Measurements from ENCODE around the gene KRTAP9-9.
"Not testable (repeated sequence)": the region's sequence is repeated elsewhere in the genome, so short reads cannot be mapped to it uniquely, and the experiment has no call there.

The KRTAP9-9 gene

DNA sequence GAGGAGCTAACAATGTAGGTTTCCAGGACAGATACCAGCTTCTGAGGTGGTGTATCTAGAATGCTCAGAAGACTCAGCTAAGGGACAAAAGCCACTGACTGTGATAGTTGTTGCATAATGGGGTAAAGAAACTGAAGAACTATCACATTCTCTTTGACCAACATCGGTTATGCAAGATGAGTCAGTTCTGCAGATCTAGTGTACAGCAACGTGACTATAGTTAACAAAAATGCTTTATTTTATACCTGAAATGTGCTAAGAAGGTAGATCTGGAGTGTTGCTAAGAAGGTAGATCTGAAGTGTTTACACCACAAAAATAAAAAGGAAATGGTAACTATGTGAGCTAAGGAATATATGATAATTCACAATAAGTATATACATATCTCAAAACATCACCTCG, 12.5 kb downstream of the KRTAP9-9 start:
- no peak for TF ChIP-seq SUZ12 (IDR thresholded peaks at IDR 0.05)
- no peak for TF ChIP-seq CTBP1 (IDR thresholded peaks at IDR 0.05; ENCODE audit: borderline replicate concordance)
- no peak for TF ChIP-seq FOXK2 (IDR thresholded peaks at IDR 0.05)
- no peak for TF ChIP-seq ELF4 (IDR thresholded peaks at IDR 0.05)
- TF ChIP-seq L3MBTL2 (conservative IDR thresholded peaks at IDR 0.05) = no peak
- TF ChIP-seq, protein P1, sequence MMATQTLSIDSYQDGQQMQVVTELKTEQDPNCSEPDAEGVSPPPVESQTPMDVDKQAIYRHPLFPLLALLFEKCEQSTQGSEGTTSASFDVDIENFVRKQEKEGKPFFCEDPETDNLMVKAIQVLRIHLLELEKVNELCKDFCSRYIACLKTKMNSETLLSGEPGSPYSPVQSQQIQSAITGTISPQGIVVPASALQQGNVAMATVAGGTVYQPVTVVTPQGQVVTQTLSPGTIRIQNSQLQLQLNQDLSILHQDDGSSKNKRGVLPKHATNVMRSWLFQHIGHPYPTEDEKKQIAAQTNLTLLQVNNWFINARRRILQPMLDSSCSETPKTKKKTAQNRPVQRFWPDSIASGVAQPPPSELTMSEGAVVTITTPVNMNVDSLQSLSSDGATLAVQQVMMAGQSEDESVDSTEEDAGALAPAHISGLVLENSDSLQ (IDR thresholded peaks at IDR 0.05) = no peak
- no peak for TF ChIP-seq FOXA1 (IDR thresholded peaks at IDR 0.05)
- TF ChIP-seq BHLHE40 (IDR thresholded peaks at IDR 0.05; ENCODE audit: borderline replicate concordance) = no peak
- no peak for TF ChIP-seq ZNF384 (IDR thresholded peaks at IDR 0.05)
- no peak for TF ChIP-seq FOXM1 (IDR thresholded peaks at IDR 0.05; ENCODE audit: borderline replicate concordance)
- TF ChIP-seq TARDBP (IDR thresholded peaks at IDR 0.05) = no peak
- TF ChIP-seq LEF1 (IDR thresholded peaks at IDR 0.05; ENCODE audit: borderline replicate concordance) = no peak
- no peak for TF ChIP-seq ARNT (IDR thresholded peaks at IDR 0.05)
- TF ChIP-seq HDGF (IDR thresholded peaks at IDR 0.05; ENCODE audit: borderline replicate concordance) = no peak
- TF ChIP-seq SP1 (IDR thresholded peaks at IDR 0.05) = no peak
- no peak for TF ChIP-seq NFRKB (IDR thresholded peaks at IDR 0.05)
- ChIA-PET CTCF (no interaction called here), POLR2A (no interaction called here)
- no peak for DNase-seq (ENCODE audit: extremely low spot score)

DNA sequence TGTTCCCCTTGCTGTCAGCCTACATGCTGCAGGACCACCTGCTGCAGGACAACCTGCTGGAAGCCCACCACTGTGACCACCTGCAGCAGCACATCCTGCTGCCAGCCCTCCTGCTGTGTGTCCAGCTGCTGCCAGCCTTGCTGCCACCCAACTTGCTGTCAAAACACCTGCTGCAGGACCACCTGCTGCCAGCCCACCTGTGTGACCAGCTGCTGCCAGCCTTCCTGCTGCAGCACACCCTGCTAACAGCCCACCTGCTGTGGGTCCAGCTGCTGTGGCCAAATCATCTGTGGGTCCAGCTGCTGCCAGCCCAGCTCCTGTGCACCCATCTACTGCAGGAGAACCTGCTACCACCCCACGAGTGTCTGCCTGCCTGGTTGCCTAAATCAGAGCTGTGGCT, 16.1 kb downstream of the KRTAP9-9 start:
- CTCF ChIA-PET; DNase-seq (ENCODE audit: extremely low spot score); POLR2A ChIA-PET: not testable (repeated sequence)

DNA sequence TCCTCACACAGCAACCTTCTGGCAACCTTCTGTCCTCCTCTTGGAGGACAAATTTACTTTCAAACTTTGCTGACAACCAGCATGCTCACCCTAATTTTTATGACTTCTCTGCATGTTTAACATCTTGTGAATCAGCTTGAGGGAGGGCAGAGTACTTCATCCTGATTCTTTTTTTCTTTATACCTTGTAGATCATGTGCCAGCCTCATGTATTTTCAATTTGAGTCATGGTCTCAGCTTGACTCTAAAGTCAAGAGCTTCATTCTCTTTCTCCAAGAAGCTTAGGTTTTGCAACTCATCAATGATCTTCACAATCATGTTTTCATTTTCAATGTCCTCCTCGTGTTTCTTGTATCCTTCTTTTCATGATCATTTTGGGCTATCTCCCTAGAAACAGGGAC, 16.7 kb downstream of the KRTAP9-9 start:
- no peak for DNase-seq (ENCODE audit: extremely low spot score)
- POLR2A ChIA-PET = no interaction called here
- CTCF ChIA-PET = no interaction called here
- TF ChIP-seq SUZ12 (IDR thresholded peaks at IDR 0.05) (no peak), FOXK2 (IDR thresholded peaks at IDR 0.05) (no peak), ZNF384 (IDR thresholded peaks at IDR 0.05) (no peak), BHLHE40 (IDR thresholded peaks at IDR 0.05; ENCODE audit: borderline replicate concordance) (no peak), FOXM1 (IDR thresholded peaks at IDR 0.05; ENCODE audit: borderline replicate concordance) (no peak), NFRKB (IDR thresholded peaks at IDR 0.05) (no peak), SP1 (IDR thresholded peaks at IDR 0.05) (no peak), LEF1 (IDR thresholded peaks at IDR 0.05; ENCODE audit: borderline replicate concordance) (no peak), TARDBP (IDR thresholded peaks at IDR 0.05) (no peak), CTBP1 (IDR thresholded peaks at IDR 0.05; ENCODE audit: borderline replicate concordance) (no peak), HDGF (IDR thresholded peaks at IDR 0.05; ENCODE audit: borderline replicate concordance) (no peak), ARNT (IDR thresholded peaks at IDR 0.05) (no peak), ELF4 (IDR thresholded peaks at IDR 0.05) (no peak), FOXA1 (IDR thresholded peaks at IDR 0.05) (no peak), L3MBTL2 (conservative IDR thresholded peaks at IDR 0.05) (no peak)
- TF ChIP-seq, protein P1 (IDR thresholded peaks at IDR 0.05) = no peak

DNA sequence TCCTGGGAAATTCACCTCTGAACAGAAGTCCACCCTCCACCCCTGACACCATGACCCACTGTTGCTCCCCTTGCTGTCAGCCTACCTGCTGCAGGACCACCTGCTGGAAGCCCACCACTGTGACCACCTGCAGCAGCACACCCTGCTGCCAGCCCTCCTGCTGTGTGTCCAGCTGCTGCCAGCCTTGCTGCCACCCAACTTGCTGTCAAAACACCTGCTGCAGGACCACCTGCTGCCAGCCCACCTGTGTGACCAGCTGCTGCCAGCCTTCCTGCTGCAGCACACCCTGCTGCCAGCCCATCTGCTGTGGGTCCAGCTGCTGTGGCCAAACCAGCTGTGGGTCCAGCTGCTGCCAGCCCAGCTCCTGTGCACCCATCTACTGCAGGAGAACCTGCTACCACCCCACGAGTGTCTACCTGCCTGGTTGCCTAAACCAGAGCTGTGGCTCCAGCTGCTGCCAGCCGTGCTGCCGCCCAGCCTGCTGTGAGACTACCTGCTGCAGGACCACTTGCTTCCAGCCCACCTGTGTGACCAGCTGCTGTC, 20.5 kb downstream of the KRTAP9-9 start, which contains the start of gene KRTAP9-7:
Gene KRTAP9-7 (plus strand): TSS at position 51 of the 543 bp plus-strand sequence. CDS start 0 bp downstream, at position 51.
- POLR2A ChIA-PET; DNase-seq (ENCODE audit: extremely low spot score); CTCF ChIA-PET: not testable (repeated sequence)

DNA sequence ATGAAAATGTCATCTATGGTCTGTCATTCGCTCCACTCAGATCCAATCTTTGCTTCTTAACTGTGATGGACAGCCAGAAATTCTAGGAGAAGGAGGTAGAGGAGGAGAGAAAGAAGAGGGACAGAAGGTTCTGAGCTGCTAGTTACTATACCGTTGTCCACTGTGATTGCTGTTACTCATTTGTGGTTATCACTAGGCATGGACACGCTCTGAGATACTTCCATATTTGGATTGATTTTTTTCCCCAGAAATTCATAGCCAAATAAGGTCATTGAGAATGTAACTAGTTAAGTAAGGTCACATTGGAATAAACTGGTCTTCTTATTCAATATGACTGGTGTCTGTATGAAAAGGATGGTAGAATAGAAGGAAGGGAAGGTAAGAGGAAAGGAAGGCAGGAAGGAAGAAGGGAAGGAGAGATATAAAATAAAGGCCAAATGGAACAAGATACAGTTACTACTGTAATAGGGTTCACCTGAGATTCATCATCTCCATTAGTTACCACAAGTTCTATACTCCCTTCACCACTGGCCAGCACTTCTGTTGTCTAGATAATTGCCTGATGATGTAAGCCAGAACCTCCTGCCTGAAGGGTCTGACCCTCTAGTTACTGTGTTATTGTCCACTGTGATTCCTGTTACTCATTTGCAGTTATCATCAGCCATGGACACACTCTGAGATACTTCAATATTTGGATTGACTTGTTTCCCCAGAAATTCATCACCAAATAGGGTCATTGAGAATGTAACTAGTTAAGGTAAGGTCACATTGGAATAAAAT, 23.2 kb downstream of the KRTAP9-9 start:
- no peak for DNase-seq (ENCODE audit: extremely low spot score)
- CTCF ChIA-PET = no interaction called here
- TF ChIP-seq NFRKB (IDR thresholded peaks at IDR 0.05) = no peak
- no peak for TF ChIP-seq TARDBP (IDR thresholded peaks at IDR 0.05)
- no peak for TF ChIP-seq ZNF384 (IDR thresholded peaks at IDR 0.05)
- no peak for TF ChIP-seq CTBP1 (IDR thresholded peaks at IDR 0.05; ENCODE audit: borderline replicate concordance)
- no peak for TF ChIP-seq ELF4 (IDR thresholded peaks at IDR 0.05)
- TF ChIP-seq ARNT (IDR thresholded peaks at IDR 0.05) = no peak
- no peak for TF ChIP-seq HDGF (IDR thresholded peaks at IDR 0.05; ENCODE audit: borderline replicate concordance)
- no peak for TF ChIP-seq FOXM1 (IDR thresholded peaks at IDR 0.05; ENCODE audit: borderline replicate concordance)
- no peak for TF ChIP-seq BHLHE40 (IDR thresholded peaks at IDR 0.05; ENCODE audit: borderline replicate concordance)
- POLR2A ChIA-PET = no interaction called here

DNA sequence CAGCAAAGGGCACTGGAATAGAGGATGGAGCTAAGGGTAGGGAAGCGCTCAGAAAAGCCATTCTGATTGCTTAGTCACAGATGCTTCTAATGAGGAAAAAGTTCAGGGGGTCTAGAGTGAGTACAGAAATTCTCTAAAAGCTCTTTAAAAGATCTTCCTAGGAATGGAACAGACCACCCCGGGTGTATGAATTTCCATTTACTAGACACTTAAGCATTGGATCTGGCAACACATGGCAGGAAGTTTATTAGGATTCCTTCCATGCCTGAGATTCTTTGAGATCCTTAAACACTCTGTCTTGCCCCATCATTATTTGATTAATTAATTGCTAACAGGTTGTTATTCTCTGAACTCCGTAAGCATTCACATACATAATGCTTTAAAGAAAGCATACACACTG, 28.9 kb downstream of the KRTAP9-9 start:
- TF ChIP-seq ARNT (IDR thresholded peaks at IDR 0.05) (no peak), FOXA1 (IDR thresholded peaks at IDR 0.05) (no peak), SUZ12 (IDR thresholded peaks at IDR 0.05) (no peak), FOXK2 (IDR thresholded peaks at IDR 0.05) (no peak), LEF1 (IDR thresholded peaks at IDR 0.05; ENCODE audit: borderline replicate concordance) (no peak), L3MBTL2 (conservative IDR thresholded peaks at IDR 0.05) (no peak), NFRKB (IDR thresholded peaks at IDR 0.05) (no peak), SP1 (IDR thresholded peaks at IDR 0.05) (no peak), FOXM1 (IDR thresholded peaks at IDR 0.05; ENCODE audit: borderline replicate concordance) (no peak), ELF4 (IDR thresholded peaks at IDR 0.05) (no peak), HDGF (IDR thresholded peaks at IDR 0.05; ENCODE audit: borderline replicate concordance) (no peak), TARDBP (IDR thresholded peaks at IDR 0.05) (no peak), CTBP1 (IDR thresholded peaks at IDR 0.05; ENCODE audit: borderline replicate concordance) (no peak), BHLHE40 (IDR thresholded peaks at IDR 0.05; ENCODE audit: borderline replicate concordance) (no peak), ZNF384 (IDR thresholded peaks at IDR 0.05) (no peak)
- TF ChIP-seq, protein P1 (IDR thresholded peaks at IDR 0.05) = no peak
- DNase-seq (ENCODE audit: extremely low spot score) = no peak
- ChIA-PET POLR2A (no interaction called here), CTCF (no interaction called here)

All from HEK293T (cell line).